WTC11 (cell line): ENCODE measurements around the gene IFT52. TPM values are rescaled to one million over a fixed set of nuclear protein-coding genes. Genes with fewer than 3 reads are reported as not detected.

Experiments
- ARID4B ChIP-seq: sonication (generic); formaldehyde crosslinking; IDR thresholded peaks from 2 replicates; pipeline ENCODE4 v1.8.0; 2023; ENCODE audit warnings: missing genetic modification reagents, mild to moderate bottlenecking, borderline replicate concordance
- ATF2 ChIP-seq: sonication (generic); formaldehyde crosslinking; IDR thresholded peaks from 2 replicates; pipeline ENCODE4 v1.8.1; 2022; ENCODE audit warnings: low read depth, missing genetic modification reagents, borderline replicate concordance
- ATF6 ChIP-seq: sonication (generic); formaldehyde crosslinking; IDR thresholded peaks from 2 replicates; pipeline ENCODE4 v1.8.1; 2023; ENCODE audit warnings: mild to moderate bottlenecking, missing genetic modification reagents
- E2F4 ChIP-seq: sonication (generic); formaldehyde crosslinking; IDR thresholded peaks from 2 replicates; pipeline ENCODE4 v1.8.1; 2022; ENCODE audit warnings: low read depth, mild to moderate bottlenecking, moderate library complexity, missing genetic modification reagents, borderline replicate concordance
- E2F5 ChIP-seq: sonication (generic); formaldehyde crosslinking; IDR thresholded peaks from 2 replicates; pipeline ENCODE4 v1.8.1; 2022; ENCODE audit warnings: mild to moderate bottlenecking, moderate library complexity, missing genetic modification reagents
- ERG ChIP-seq: fragments of 250-450 bp; sonication (Bioruptor Pico); IDR thresholded peaks from 2 replicates; pipeline ENCODE4 v1.8.0; 2021; ENCODE audit warnings: mild to moderate bottlenecking
- FOXJ3 ChIP-seq: sonication (generic); formaldehyde crosslinking; IDR thresholded peaks from 2 replicates; pipeline ENCODE4 v1.9.0; 2021; ENCODE audit warnings: missing genetic modification reagents, mild to moderate bottlenecking, borderline replicate concordance
- IRF1 ChIP-seq: sonication (generic); formaldehyde crosslinking; IDR thresholded peaks from 2 replicates; pipeline ENCODE4 v1.8.0; 2023; ENCODE audit warnings: missing genetic modification reagents
- JUN ChIP-seq: sonication (generic); formaldehyde crosslinking; IDR thresholded peaks from 2 replicates; pipeline ENCODE4 v1.8.0; 2023; ENCODE audit warnings: mild to moderate bottlenecking, missing genetic modification reagents
- NR3C1 ChIP-seq: sonication (generic); formaldehyde crosslinking; conservative IDR thresholded peaks from 2 replicates; pipeline ENCODE4 v1.8.1; 2023; ENCODE audit warnings: low read depth, mild to moderate bottlenecking, missing genetic modification reagents
- RORB ChIP-seq: fragments of 250-450 bp; sonication (Bioruptor Pico); IDR thresholded peaks from 2 replicates; pipeline ENCODE4 v1.9.0; 2021; ENCODE audit warnings: mild to moderate bottlenecking
- SMAD4 ChIP-seq: sonication (generic); formaldehyde crosslinking; IDR thresholded peaks from 2 replicates; pipeline ENCODE4 v1.8.0; 2022; ENCODE audit warnings: mild to moderate bottlenecking, missing genetic modification reagents
- TEAD4 ChIP-seq: sonication (generic); formaldehyde crosslinking; IDR thresholded peaks from 2 replicates; pipeline ENCODE4 v1.8.0; 2022; ENCODE audit warnings: mild to moderate bottlenecking, missing genetic modification reagents
- USF1 ChIP-seq: sonication (generic); formaldehyde crosslinking; IDR thresholded peaks from 2 replicates; pipeline ENCODE4 v1.8.0; 2022; ENCODE audit warnings: mild to moderate bottlenecking, missing genetic modification reagents
- ZNF138 ChIP-seq: sonication (generic); formaldehyde crosslinking; conservative IDR thresholded peaks from 2 replicates; pipeline ENCODE4 v1.8.1; 2022; ENCODE audit warnings: mild to moderate bottlenecking, moderate library complexity, missing genetic modification reagents
- ZNF219 ChIP-seq: sonication (generic); formaldehyde crosslinking; IDR thresholded peaks from 2 replicates; pipeline ENCODE4 v1.8.0; 2023; ENCODE audit warnings: missing genetic modification reagents, mild to moderate bottlenecking, borderline replicate concordance
- ZNF512 ChIP-seq: sonication (generic); formaldehyde crosslinking; IDR thresholded peaks from 2 replicates; pipeline ENCODE4 v1.8.1; 2022; ENCODE audit warnings: missing genetic modification reagents, borderline replicate concordance
- ZNF532 ChIP-seq: fragments of 250-450 bp; sonication (Bioruptor Pico); IDR thresholded peaks from 2 replicates; pipeline ENCODE4 v1.9.0; 2021; ENCODE audit warnings: mild to moderate bottlenecking, borderline replicate concordance
- total RNA-seq: library from RNA; stranded (reverse); gene quantifications from 3 replicates; pipeline ENCODE4 v1.2.3, GENCODE V29; 2021

The IFT52 gene
- total RNA-seq, 1 experiment from 2014 or later, result 27.5 TPM

GRCh38 chr20:43667341-43668132, 76.8 kb downstream of the IFT52 start (continued):
- TF ChIP-seq ZNF532 (CRISPR knock-in tag), result no peak
- TF ChIP-seq NR3C1 (CRISPR knock-in tag), result no peak
- TF ChIP-seq RORB (CRISPR knock-in tag), result no peak
- TF ChIP-seq ARID4B, result no peak
- TF ChIP-seq E2F4, result no peak; the same call in 1 of the 2 replicates
- no peak for TF ChIP-seq TEAD4 (CRISPR knock-in tag)
- TF ChIP-seq E2F5 (CRISPR knock-in tag), result no peak; the same call in 1 of the 2 replicates
- no peak for TF ChIP-seq USF1 (CRISPR knock-in tag)
- TF ChIP-seq ATF6 (CRISPR knock-in tag), result no peak
- TF ChIP-seq ZNF219 (CRISPR knock-in tag), result no peak
- TF ChIP-seq FOXJ3 (CRISPR knock-in tag), result no peak
- no peak for TF ChIP-seq ERG (CRISPR knock-in tag)
- no peak for TF ChIP-seq JUN (CRISPR knock-in tag)
- TF ChIP-seq IRF1 (CRISPR knock-in tag), result no peak
- TF ChIP-seq ATF2 (CRISPR knock-in tag), result peak; percentile 38; the same call in 1 of the 2 replicates
- no peak for TF ChIP-seq ZNF512
- TF ChIP-seq SMAD4 (CRISPR knock-in tag), result no peak
- no peak for TF ChIP-seq ZNF138 (CRISPR knock-in tag)
